BLaER1 (cell line): ENCODE results near the gene SGCD.

Experiments used
- H3K27ac ChIP-seq: shearing (Covaris generic); formaldehyde crosslinking; 2 replicates; pipeline ENCODE4 v1.8.1; 2022
- H3K27me3 ChIP-seq: shearing (Covaris generic); formaldehyde crosslinking; 2 replicates; pipeline ENCODE4 v1.8.1; 2022
- H3K36me3 ChIP-seq: shearing (Covaris generic); formaldehyde crosslinking; 2 replicates; pipeline ENCODE4 v1.8.1; 2022
- H3K4me1 ChIP-seq: shearing (Covaris generic); formaldehyde crosslinking; 2 replicates; pipeline ENCODE4 v1.8.1; 2022
- H3K4me2 ChIP-seq: shearing (Covaris generic); formaldehyde crosslinking; 2 replicates; pipeline ENCODE4 v1.8.1; 2022
- H3K4me3 ChIP-seq: shearing (Covaris generic); formaldehyde crosslinking; 2 replicates; pipeline ENCODE4 v1.8.1; 2022
- H3K9ac ChIP-seq: shearing (Covaris generic); formaldehyde crosslinking; 2 replicates; pipeline ENCODE4 v1.8.1; 2022
- H3K9me3 ChIP-seq: shearing (Covaris generic); formaldehyde crosslinking; 2 replicates; pipeline ENCODE4 v1.8.1; 2022
- H4K20me1 ChIP-seq: shearing (Covaris generic); formaldehyde crosslinking; 2 replicates; pipeline ENCODE4 v1.8.1; 2022
- Cebpa-rat ChIP-seq: shearing (Covaris generic); IDR thresholded peaks from 2 replicates; pipeline ENCODE4 v1.8.1; 2022

The SGCD gene

DNA sequence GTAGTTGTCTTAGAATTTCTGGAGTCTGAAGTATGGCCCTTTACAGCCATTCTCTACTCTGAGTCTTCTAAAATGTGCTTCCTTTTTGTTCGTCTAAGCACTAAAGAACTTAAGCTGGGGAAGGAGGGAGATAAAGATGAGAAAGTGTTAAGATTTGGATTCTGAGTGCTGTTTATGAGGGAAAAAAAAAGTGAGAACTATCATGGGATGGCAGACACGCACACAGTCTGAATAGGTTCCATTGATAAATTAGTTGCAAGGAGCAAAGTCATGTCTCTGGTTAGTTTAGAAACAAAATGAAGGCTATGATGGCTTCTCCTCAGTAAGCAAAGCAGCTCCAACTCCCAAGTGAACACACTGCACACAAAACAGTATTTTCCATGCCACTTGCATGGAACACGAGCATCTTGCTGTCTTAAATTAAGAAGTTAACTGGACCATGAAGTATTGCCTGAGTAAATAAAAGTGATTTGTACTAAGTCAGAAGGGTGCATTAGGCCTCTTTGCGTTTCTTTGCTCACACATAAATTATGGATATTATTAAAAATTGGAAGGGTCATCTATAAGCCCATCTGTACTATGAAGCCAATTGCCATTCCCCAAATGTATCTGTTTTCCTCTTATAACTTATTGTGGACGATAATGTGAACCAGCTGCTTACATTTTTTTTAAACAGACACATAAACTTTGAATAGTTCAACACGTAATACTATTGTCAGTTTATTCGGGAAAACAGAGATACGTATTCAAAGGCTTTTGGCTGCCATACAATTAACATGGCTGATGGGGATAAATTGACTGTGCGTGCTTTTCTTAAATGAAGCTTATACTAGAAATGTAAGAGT, 199.3 kb downstream of the SGCD start:
- no peaks in the 10 kb centered on the region for H3K4me1 ChIP-seq
- no peaks in the 10 kb centered on the region for H3K27me3 ChIP-seq
- H3K9ac ChIP-seq: no peak overlapping the region
- no peak overlapping the region for H3K4me3 ChIP-seq
- no peak overlapping the region for H3K27ac ChIP-seq
- H3K4me2 ChIP-seq: no peak overlapping the region
- H3K9me3 ChIP-seq: no peaks in the 10 kb centered on the region
- no peak for TF ChIP-seq Cebpa-rat
- H3K36me3 ChIP-seq: no peaks in the 10 kb centered on the region
- no peaks in the 10 kb centered on the region for H4K20me1 ChIP-seq

DNA sequence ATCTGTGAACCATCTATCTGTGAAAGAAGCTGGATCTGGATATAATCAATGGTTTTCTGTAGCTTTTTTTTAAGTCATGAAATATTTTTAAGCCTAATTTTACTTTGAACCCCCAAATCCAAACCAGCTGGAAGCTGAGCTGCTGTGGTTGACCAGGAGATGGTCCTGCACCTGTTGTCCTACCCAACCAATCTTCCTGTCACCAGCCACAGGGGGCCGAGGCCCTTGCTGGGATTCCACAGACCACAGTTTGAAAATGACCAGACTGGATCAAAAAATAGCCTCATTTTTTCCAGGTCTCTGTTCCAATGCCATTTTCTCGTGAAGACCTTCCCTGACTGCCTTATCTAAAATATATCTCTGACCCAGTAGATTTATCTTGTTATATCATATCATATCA, 200.6 kb downstream of the SGCD start:
- no peak for TF ChIP-seq Cebpa-rat
- H3K9me3 ChIP-seq: no peaks in the 10 kb centered on the region
- no peak overlapping the region for H3K4me3 ChIP-seq
- H3K9ac ChIP-seq: no peak overlapping the region
- H3K36me3 ChIP-seq: no peaks in the 10 kb centered on the region
- H4K20me1 ChIP-seq: no peaks in the 10 kb centered on the region
- no peaks in the 10 kb centered on the region for H3K4me1 ChIP-seq
- H3K27ac ChIP-seq: no peak overlapping the region
- no peaks in the 10 kb centered on the region for H3K27me3 ChIP-seq
- H3K4me2 ChIP-seq: no peak overlapping the region

DNA sequence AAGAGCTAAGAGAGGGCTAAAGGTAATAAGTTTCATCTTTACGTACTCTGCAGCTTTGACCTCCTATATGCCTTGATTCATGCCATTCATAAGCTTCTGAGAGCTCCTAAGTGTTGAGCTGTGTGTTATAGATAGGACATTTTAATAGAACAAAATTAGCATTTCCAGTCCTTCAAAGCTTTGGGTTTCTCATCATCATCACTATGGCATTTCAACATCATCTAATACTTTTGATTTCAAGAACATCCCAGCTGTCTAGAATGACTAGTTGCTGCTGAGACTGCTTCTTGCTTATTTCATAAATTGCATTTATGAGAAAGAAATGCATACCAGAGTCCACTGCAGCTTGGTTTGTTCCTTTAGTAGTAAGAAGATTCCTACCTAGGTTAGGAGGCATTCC, 201.7 kb downstream of the SGCD start:
- Histone ChIP-seq H3K27ac (no peak overlapping the region), H3K4me2 (no peak overlapping the region), H3K27me3 (no peaks in the 10 kb centered on the region), H3K36me3 (no peaks in the 10 kb centered on the region), H3K4me3 (no peak overlapping the region), H3K9me3 (no peaks in the 10 kb centered on the region), H3K9ac (no peak overlapping the region), H4K20me1 (no peaks in the 10 kb centered on the region), H3K4me1 (no peaks in the 10 kb centered on the region)
- TF ChIP-seq Cebpa-rat: no peak

DNA sequence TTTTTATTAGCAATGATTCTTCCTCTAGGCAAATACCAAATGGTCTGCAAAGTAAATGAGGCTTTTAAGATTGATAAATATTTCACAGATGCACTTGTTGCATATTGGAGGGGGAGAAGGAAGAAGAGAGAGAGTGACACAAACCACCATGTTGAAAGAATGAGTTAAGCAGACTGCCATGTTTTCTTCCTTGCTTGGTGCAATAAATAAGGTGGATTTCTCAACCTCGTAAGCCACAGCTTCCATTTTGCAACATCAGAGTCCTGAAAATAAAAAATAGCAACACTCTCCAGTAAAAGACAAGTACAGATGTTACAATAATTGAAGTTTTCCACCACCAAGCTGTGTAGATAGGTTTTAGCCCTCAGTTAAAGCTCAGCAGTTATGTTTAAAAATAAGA, 202.9 kb downstream of the SGCD start:
- no peaks in the 10 kb centered on the region for H3K4me1 ChIP-seq
- no peak overlapping the region for H3K4me3 ChIP-seq
- no peak overlapping the region for H3K9ac ChIP-seq
- H3K27ac ChIP-seq: no peak overlapping the region
- H3K36me3 ChIP-seq: no peaks in the 10 kb centered on the region
- TF ChIP-seq Cebpa-rat: no peak
- H3K9me3 ChIP-seq: no peaks in the 10 kb centered on the region
- no peaks in the 10 kb centered on the region for H3K27me3 ChIP-seq
- H3K4me2 ChIP-seq: no peak overlapping the region
- H4K20me1 ChIP-seq: no peaks in the 10 kb centered on the region

DNA sequence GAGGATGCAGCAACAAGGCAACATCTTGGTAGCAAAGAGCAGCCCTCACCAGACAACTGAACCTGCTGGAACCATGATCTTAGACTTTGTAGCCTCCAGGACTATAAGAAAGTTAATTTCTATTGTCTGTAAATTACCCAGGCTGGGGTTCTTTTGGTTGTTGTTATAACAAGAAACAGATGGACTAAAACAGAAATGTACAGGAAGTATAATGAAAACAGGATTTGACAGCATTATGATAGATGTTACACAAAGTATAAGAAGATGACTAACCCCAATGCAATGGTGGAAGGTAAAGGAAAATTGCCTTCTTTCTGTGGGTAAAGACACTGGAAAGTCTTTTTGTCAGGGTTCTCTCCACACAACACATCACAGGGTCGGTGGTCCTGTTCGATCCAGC, 204.2 kb downstream of the SGCD start:
- H3K9ac ChIP-seq: no peak overlapping the region
- H3K27me3 ChIP-seq: no peaks in the 10 kb centered on the region
- no peak overlapping the region for H3K27ac ChIP-seq
- no peak overlapping the region for H3K4me3 ChIP-seq
- H3K36me3 ChIP-seq: no peaks in the 10 kb centered on the region
- H4K20me1 ChIP-seq: no peaks in the 10 kb centered on the region
- no peak overlapping the region for H3K4me2 ChIP-seq
- no peaks in the 10 kb centered on the region for H3K4me1 ChIP-seq
- H3K9me3 ChIP-seq: no peaks in the 10 kb centered on the region
- no peak for TF ChIP-seq Cebpa-rat

DNA sequence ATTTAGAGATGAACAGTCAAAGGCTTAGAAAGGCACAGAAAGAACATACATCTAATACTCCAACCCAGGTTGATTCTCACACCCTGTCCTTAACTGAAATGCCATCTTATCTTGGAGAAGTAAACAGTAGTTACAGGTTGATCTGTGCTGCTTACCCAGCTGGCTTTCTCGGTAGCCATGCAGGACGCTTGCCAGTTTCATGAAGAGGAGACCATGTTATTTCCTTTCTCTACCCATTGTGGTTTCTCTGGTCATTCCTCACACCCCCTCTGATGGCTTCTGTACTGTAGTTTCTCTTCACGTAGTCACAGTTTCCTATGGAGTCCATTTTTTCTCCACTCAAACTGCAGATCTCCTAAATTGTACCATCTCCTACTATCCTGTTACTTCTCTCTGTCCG, 206.0 kb downstream of the SGCD start:
- Histone ChIP-seq H3K27me3 (no peaks in the 10 kb centered on the region), H3K4me2 (no peak overlapping the region), H3K9ac (no peak overlapping the region), H3K4me3 (no peak overlapping the region), H3K9me3 (no peaks in the 10 kb centered on the region), H4K20me1 (no peaks in the 10 kb centered on the region), H3K36me3 (no peaks in the 10 kb centered on the region), H3K27ac (no peak overlapping the region), H3K4me1 (no peaks in the 10 kb centered on the region)
- TF ChIP-seq Cebpa-rat: no peak

DNA sequence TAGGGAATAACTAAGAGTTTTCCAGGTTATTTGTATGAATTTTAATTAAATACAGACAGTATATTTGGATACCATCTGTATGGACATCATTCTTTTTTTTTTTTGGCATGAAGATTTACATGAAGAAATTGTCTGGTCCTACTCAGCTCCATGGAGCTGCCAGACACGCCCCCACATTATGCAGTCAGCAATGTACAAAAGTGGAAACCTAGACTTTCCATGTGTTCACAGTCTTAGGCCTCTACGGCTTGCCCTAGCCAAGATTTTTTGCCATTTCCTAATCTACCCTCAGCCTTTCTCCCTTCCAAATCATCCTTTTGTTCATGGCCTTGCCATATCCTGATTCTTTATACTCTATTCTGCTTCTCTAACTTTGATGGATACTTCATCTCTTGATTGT, 207.1 kb downstream of the SGCD start:
- no peaks in the 10 kb centered on the region for H3K9me3 ChIP-seq
- H3K36me3 ChIP-seq: no peaks in the 10 kb centered on the region
- H4K20me1 ChIP-seq: no peaks in the 10 kb centered on the region
- no peak overlapping the region for H3K9ac ChIP-seq
- H3K4me2 ChIP-seq: no peak overlapping the region
- no peaks in the 10 kb centered on the region for H3K4me1 ChIP-seq
- H3K27ac ChIP-seq: no peak overlapping the region
- H3K4me3 ChIP-seq: no peak overlapping the region
- H3K27me3 ChIP-seq: no peaks in the 10 kb centered on the region
- no peak for TF ChIP-seq Cebpa-rat

DNA sequence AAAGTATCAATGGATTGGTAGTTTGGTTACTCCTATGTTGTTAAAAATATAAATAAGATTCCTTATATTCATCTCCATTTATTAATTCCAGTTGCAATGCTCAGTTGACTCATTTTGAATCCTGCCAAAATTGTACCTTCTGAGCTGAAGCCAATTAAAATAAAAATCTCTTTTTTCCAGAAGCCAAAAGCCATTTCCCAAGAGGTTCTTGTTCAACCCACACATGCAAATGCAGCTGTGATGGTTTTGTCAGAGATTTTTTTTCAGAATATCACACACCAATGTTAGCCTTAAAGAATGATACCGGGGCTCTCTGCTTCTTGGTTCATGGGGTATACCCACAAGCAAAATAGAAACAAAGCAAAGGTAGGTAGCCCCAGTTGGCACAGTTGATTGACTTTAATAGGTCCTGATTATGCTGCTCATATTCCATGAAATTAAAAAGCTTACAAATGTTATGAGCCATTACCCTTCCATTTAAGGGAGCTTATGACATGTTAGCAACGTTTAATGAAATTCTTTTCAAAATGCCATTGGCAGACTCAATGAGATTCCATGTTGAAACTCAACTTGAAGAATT, 208.0 kb downstream of the SGCD start:
- Histone ChIP-seq H3K27ac (no peak overlapping the region), H3K4me3 (no peak overlapping the region), H3K9ac (no peak overlapping the region), H3K9me3 (no peaks in the 10 kb centered on the region), H3K27me3 (no peaks in the 10 kb centered on the region), H4K20me1 (no peaks in the 10 kb centered on the region), H3K36me3 (no peaks in the 10 kb centered on the region), H3K4me1 (no peaks in the 10 kb centered on the region), H3K4me2 (no peak overlapping the region)
- no peak for TF ChIP-seq Cebpa-rat

DNA sequence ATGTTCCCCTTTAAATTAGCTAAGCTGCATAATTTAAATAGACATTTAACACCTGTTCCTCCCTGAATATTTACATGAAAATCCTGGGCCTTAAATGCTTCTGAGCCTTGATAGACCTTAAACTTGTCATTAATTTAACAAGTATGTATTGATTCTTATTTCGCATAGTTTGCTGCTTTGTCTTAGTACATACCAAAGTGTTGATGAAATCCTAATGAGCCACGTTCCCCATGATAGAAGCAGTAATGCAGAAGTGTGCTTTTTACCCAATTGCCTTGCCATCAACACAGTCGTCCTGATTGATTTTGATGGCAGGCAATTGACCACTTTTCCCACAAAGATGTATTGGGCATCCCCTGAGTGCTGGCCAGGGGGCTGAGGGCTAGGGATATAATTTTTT, 213.5 kb downstream of the SGCD start:
- TF ChIP-seq Cebpa-rat: no peak
- Histone ChIP-seq H3K9ac (no peak overlapping the region), H3K4me2 (no peak overlapping the region), H3K27ac (no peak overlapping the region), H3K4me3 (no peak overlapping the region), H4K20me1 (no peaks in the 10 kb centered on the region), H3K9me3 (no peaks in the 10 kb centered on the region), H3K4me1 (no peaks in the 10 kb centered on the region), H3K27me3 (no peaks in the 10 kb centered on the region), H3K36me3 (no peaks in the 10 kb centered on the region)

DNA sequence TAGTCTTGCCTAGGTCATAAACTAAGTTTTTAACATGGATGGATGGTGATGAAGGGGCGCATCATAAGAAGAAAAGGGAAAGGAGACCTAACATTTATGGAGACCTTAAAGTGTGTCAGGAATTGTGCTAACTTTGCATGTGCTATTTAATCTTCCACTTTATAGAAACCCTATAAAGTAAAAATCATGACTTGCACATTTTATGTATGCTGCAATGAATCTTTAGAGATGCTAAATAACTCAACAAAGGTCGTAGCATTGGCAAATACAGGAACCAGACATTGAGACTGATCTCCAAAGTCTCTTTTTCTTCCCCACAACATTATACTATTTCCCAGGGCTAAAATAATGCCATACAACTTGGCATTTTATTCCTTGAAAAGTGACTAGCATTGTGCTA, 214.6 kb downstream of the SGCD start:
- Histone ChIP-seq H3K27ac (no peak overlapping the region), H3K36me3 (no peaks in the 10 kb centered on the region), H3K9ac (no peak overlapping the region), H3K9me3 (no peaks in the 10 kb centered on the region), H3K4me3 (no peak overlapping the region), H3K27me3 (no peaks in the 10 kb centered on the region), H4K20me1 (no peaks in the 10 kb centered on the region), H3K4me2 (no peak overlapping the region), H3K4me1 (no peaks in the 10 kb centered on the region)
- TF ChIP-seq Cebpa-rat: no peak
